HG02642 (cell line): ENCODE results near the gene PPP1R10.
A peak's percentile ranks its signal among the peaks of the same experiment; 100 is the strongest.
"Not testable (repeated sequence)": the region's sequence is repeated elsewhere in the genome, so short reads cannot be mapped to it uniquely, and the experiment has no call there.

Experiments used
- ATAC-seq: cut with Tn5 transposase; IDR thresholded peaks from one replicate; pipeline ENCODE4 v1.9.1; 2021; ENCODE audit warnings: mild to moderate bottlenecking; ENCODE audit not compliant: unreplicated experiment, poor library complexity

Gene PPP1R10

DNA sequence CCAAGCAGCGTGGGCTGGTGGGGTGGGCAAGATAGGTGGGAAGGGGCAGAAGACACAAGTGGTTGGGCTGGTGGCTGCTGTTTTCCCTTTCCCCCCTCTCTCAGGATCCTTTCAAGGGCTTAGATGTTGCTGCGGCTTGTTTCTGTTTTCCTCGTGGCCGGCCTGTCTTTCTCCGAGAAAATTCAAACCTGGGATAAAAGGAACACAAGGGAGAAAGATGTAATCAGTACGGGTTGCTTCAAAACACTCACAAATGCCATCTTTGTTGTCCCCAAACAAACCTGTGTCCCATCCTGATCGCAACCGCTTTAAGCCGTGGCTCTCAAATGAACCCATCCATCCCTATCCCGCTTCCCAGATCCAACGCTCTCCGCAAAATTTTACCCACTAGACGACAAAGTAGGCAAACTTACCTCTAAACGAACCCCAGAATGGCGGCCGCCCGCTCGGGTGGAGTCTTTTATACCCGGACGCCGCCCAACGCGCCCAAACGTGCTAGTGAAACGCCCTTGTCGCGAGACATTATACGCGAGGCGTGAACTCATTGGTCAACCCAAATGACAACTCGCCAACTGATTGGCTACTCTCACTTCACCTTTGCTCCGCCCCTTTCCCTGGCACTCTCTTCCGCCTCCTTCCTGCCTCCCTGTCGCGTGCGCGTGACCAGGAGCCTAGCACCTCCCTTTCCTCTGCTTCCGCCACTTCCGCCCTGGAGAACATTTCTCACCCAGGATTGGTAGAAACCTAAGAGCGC lies at the start of gene PPP1R10:
PPP1R10 (minus strand) TSS at position 433 of the 754 bp plus-strand sequence. CDS start 7,299 bp downstream, outside the sequence.
- peak; percentile 87 for ATAC-seq

DNA sequence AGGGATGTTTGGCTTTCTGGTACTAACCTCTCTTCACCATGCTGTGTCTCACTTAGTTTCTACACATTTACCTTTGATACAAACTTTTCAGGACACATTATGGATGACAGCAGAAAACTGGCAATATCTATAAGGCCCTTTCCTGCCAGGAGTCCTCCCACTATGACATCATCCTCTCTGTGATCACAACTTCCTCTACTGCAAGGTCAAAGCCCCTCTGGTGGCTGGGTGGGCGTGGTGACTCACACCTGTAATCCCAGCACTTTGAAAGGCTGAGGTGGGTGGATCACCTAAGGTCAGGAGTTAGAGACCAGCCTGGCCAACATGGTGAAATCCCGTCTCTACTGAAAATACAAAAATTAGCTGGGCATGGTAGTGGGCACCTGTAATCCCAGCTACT lies 49.3 kb upstream of the PPP1R10 start:
- ATAC-seq, result not testable (repeated sequence)

DNA sequence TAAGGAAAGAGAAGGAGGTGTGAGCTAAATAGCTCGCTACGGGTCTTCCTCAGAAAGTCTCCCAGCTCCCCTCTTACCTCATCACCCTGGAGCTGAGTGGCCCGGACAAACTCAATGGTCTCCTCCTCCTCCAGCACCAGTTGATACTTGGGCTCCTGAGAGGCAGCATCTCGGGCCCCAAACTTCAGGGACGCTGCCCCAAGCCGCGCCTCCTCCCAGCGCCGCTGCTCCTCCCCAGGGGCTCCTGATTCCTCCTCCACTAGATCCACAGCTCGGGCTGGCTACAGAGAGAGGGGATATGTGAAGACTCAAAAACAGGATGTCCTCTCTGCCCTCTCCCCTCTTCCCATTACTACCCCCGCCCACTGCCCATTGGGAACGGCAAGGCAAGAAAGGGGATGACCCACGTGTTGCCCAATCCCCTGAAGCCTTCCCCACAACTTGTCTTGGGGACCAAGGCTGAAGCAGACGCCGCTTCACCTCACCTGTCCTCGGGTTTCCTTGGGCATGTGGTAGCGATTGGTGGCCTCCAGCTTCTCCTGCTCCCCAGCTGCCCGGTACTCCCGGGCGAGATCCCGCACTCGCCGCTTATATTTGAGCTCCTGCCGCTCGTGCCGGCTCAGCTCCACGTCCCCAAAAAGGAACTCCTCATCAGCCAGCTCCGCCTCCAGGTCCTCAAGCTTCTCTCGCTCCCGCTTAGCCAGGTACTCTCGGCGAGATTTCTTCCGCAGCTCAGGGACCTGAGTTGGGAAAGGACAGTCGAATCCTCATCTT lies 48.1 kb upstream of the PPP1R10 start:
- ATAC-seq, result no peak

DNA sequence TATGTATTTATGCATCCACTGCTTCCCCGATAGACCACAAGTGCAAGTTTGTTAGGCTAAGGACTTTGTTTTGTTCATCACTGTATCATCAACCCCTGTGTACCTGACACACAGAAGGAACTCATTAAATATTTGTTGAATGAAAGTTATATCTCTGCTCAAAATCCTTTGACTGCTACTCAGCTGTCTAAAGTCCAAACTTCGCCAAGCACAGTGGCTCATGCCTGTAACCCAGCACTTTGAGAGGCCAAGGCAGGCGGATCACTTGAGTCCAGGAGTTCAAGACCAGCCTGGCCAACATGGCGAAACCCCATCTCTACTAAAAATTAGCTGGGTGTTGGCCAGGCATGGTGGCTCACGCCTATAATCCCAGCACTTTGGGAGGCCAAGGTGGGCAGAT lies 40.9 kb upstream of the PPP1R10 start:
- not testable (repeated sequence) for ATAC-seq

DNA sequence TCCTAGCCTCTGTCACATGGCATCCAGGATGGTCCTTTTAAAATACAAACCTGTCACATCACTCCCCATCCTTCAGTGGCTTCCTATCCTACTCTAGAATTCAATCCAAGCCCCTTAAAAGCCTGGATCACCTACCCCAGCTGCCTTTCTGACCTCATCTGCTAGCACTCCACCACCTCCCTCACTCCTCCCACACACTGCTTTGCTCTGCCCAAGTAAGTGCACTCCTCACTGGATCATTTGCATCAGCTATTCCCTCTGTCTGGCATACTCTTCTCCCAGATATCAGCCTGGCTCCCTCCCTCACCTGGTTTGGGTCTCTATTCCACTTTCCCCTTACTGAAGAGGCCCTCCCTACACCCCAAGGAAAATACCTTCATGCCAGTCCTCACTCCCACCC lies 40.4 kb upstream of the PPP1R10 start:
- ATAC-seq, result no peak

DNA sequence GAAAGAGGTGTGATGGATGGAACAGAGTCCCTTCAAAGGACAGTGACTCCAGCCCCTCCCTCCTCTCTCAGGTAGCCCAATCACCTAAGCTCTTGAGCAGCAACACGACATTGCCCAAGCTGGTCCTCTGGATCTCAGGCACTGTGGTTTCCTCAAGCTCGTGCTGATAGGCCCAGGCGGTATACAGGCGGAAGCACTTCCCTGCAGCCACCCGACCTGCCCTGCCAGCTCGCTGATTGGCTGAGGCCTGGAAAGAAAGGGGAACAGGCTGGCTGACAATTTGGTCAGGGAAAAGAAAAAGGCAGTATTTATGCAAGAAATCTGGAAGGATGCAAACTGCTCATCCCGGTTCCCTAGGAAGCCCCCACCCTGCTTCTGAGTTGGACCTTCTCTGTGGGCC lies 39.5 kb upstream of the PPP1R10 start:
- no peak for ATAC-seq

DNA sequence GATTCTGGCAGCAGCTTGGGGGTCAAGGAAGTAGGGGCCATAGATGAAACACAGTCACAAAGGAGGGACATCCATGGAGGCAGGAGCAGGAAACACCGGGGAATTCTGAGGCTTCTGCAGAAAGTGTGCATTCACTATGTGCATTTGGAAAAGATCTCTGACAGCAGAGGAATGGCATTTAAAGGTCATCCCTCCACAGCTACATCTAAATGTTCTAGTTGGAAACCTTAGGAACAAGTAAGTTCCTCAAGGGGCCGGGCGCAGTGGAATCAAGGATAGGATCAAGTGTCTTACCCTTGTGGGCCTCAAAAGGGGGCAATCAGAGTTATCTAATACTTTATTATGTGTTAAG lies 38.7 kb upstream of the PPP1R10 start:
- ATAC-seq, result no peak

DNA sequence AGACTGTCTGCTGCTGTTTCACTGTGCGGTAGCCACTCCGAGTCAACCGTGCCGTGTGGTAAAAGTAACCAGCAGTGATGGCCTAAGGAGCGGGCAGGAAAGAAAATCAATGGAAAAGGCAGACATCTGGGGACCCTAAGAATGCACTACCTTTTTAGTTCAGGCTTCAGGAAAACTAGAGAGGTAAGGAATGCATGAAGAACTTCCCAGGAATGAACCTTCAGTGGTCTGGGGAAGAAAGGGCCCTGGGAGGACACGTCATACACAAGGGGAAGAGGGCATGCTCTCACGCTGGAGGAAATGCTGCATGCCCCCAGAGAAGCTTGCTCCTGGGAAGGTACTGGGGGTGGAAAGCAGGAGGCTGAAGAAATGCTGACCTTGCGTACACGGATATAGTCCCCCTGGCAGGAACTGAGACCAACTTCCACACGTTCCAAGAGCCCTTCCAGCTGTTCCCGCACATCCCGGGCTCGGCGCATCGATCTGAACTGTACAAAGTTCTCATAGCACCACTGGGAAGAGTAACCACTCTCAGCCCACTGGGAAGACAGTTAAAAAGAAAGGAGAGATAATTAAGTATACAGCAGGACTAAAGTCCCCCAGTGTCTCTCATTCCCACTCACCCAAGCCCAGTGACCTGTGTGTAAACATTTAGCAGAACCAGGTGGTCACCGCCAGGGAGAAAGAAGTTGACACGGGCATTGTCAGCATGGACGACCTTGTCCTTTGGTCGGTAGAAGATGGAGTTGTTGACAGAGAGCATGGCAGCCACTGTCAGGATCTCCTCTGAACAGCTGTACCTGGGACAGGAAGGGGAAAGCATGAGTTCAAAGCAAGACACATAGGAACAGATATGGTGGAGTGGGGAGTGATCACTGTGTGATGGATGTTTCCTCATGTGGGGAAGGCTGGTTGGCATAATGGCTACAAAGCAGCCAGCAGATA lies 38.0 kb upstream of the PPP1R10 start:
- no peak for ATAC-seq

DNA sequence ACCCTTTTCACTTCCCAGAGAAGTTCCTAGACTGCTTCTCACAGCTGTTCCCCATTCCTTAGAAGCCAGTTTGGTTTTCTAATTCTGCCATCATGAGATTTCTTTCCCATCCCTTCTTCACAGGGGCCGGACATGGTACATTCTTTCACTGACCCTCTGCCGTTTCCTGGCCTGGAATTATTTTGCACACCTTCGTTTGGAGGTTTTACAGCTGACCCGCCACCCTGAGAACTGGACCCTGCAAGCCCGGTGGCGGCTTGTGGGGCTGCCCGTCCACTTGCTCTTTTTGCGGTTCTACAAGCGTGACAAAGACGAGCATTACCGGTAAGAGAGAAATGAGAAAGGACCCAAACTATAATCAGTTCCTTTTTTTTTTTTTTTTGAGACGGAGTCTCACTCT lies 34.1 kb upstream of the PPP1R10 start:
- ATAC-seq, result no peak

DNA sequence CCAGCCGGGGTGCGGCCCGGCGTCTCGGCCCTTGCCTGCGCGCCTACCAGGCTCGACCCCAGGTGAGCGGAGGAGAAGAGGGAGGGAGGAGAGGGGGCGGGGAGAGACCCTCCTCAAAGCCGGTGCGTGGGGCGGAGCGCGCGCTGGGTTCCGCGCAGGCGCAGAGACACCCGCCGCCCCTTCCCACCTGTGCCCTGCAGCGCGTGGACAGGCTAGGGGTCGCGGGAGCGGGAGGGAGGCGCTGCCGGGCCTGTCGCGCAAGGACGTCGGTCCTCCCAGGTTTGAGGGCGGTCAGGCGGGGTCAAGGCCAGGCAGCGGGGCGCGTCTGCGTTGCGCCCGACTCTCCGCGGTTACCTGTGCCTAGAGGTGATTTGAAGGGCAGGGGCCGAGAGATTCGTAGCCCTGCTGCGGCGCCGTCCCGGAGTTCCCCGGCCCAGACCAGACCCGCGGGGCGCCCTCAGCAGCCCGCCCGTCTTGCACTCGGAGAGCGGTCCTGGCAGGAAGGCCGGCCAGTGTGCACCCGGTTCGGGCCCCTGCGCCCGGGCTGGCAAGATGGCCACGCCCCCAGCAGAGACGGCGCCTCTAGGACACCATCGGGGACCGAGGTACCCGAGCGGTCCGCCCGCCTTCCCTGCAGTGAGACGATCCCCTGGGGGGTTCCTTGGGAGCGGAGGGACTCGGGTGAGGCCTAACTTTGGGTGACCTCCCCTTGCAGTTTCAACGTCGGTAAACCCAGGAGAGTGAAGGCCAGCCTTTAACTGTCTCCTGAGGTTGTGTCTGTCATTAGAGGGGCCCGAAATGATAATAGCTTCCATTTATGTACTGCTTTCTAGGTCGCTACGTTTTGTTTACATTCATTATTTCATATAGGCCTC lies 30.4 kb upstream of the PPP1R10 start:
- ATAC-seq, result peak; percentile 76

DNA sequence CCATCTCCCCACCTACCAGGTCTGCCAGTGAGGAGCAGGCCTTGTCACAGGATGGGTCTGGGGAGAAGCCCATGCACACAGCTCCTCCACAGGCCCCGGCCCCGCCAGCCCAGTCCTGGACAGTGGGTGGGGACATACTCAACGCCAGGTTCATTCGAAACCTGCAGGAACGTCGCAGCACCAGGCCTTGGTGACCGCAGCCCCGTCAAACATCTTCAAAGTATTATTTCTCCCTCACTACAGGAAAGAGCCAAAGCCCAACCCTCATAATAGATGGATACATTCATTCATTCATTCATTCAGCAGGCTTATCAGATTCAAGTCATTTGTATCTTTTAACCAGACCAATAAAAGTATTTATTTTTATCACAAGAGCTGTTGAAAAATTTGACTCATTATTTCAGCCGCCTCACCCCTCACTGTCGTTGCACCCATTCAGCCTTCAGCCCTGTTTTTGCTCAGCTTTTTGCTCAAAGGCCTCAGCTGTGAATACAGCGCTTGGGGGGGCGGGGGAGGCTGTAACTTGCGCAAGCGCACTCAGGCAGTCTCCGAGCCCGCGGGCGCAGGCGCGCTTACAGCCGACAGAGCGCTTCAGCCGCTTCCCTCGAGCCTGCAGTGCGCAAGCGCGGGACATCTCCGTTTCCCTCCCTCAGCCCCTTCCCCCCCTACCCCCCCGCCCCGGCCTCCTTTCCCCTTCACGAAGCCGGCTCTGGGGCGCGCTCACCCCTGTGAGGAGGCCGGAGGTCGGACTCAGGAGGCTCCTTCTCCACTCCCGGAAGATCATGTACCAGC lies 29.6 kb upstream of the PPP1R10 start, which contains the start of gene C6orf136:
C6orf136 (plus strand) TSS at position 684 of the 792 bp plus-strand sequence; CDS start at position 783, 99 bp downstream.
- ATAC-seq, result peak; percentile 60

DNA sequence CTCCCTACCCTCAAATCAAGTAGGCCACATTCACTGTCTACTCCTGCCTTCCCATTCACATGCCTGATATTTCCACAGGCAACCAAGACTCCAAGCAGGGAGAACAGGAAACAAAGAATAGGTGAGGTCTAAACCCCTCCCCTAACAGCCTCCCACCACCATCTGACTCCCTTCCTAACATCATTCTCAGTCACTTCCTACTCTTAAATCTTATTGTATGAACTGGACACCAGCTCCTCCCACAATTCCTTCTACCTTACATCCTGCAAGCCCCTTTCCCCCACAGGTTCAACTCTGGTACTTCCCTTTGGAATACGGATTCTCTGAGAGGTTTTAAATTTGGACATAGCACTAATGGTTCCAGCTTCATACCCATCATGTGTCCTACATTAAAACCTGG lies 28.9 kb upstream of the PPP1R10 start:
- no peak for ATAC-seq

DNA sequence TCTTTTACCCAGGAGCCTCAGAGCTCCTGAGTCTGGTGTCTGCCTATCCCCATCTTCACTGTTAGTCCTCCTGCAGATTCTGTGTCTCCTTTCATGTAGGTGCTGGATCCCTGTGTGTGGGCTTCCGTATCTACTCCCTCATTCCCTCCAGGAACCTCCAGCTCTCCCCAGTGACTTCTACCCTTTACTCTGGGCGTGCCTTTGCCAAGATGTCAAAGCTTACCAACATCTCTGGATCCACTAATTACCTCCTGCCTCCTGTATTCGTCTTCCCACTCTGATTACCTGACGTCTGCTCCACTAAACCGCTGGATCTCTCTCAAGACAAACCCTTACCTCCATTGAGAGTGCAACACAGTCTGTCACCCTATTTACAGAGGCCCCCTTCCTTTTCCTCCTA lies 27.7 kb upstream of the PPP1R10 start:
- no peak for ATAC-seq

DNA sequence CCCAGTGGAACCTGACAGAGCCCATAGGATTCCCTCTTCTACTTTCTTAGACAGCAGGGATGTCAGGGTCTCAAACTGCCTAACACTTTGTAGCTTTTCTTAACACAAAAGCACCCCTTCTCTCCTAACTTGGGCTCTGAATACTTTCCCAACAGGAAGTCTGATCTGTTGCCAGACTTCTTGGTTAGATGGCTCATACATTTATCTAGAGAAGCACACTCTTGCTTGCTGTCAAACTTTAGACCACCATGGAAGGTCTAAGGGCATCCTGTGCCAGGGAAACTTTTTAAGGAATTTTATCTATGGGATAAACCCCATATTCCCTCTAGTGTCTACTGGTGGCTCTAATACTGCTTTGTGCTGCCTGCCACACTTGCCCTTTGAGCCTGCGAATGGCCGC lies 26.6 kb upstream of the PPP1R10 start:
- no peak for ATAC-seq

DNA sequence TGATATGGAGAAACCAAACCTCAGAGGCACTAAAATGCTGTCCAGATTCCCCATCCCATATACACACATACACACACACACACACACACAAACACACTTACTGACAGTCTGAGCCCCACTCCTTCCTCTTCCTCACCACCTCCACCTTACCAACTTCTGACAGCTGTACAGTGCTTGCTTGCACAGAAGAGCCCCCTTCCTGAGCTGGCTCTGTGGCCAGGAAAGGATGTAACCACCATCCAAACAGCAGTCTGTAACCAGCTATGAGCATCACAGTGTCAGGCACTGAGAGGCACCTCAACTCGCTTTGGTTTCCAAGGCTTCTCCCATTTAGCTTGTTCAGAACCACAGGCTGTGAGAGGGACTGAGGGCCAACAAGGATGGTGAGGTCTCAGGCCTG lies 24.0 kb upstream of the PPP1R10 start:
- ATAC-seq, result no peak

DNA sequence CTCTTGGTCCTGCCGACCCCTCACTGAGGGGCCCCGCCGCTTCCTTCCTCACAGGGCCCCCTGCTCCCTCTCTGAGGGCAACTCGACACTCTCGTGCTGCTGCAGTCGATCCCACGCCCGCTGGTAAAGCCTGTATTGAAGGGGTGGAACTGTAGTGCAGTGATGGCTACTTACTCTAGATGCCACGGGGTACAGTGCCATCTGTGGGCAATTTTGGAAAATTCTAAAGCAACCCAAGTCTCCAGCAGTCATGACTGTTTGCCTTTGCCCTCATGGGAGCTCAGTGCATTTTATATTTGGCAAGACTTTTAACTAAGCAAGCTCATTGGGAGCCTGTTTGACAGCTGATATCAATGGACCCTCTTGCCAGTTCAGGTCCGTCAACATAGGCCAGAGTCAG lies 23.4 kb upstream of the PPP1R10 start:
- ATAC-seq, result no peak

DNA sequence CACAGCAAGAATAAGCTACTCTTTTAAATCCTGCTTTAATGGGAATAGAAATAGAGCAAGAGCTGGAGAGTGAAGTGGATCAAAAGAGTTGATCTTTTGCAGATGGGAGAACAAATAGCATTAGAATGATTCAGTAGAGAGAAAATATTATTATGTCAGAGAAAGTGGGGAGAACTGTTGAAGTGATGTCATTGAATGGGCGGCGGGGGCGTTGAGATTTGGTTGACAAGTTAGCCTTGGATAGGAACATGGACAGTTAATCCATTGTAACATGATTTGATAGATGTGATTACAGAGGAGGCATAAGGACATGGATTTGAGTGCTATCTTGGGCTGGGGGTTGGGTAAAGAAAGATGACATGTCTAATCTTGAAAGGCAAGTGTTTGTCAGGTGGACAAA lies 18.8 kb upstream of the PPP1R10 start:
- no peak for ATAC-seq

DNA sequence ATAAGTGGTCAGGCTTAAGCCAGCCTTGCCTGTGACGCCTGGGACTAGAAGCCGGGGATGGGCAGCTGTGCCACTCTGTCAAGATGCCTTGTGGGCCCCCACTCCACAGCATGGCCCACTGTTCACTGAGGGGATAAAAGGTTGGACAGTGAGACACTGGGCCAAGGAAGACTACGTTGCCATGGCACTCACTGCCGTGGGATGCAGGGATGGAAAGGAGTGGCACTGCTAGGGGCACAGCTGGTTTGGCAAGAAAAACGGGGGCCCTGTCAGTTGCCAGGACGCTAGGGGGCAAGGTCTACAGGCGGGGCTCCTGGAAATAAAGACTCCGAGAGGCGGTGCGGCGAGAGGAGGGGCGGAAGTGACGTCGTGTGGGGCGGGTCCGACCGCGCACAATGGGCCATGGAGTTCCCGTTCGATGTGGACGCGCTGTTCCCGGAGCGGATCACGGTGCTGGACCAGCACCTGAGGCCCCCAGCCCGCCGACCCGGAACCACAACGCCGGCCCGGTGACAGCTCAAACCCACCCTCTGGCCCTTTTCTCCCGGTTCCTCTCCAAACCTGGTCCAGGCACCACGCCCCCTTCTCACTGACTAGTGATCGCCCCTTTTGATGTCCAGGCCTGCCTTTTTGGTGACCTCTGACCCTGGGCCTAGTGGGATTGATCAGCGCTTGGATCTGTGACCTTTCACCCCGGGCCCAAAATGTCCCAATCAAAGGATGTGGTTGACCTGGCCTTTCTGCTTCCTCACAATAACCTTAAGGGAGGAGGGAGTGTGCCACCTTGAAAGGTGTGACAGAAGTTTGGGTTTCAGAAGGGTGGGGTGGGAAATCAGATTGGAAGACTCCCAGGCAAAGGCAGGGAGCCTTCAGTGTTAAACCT lies 9.7 kb upstream of the PPP1R10 start, which contains the start of gene ATAT1:
ATAT1 (plus strand) TSS at position 391 of the 883 bp plus-strand sequence.
- peak; percentile 90 for ATAC-seq
